AG04449 (cell line): ENCODE data around the gene RIPK1.

Experiments used
- CTCF ChIA-PET: fragments of 350-600 bp; formaldehyde crosslinking; extraction: SDS; loops from one replicate; lab custom pipeline; 2021; ENCODE audit warnings: antibody characterized with exemption; lab: Yijun Ruan, JAX
- POLR2A ChIA-PET: fragments of 400-600, 350-600 bp; formaldehyde crosslinking; extraction: SDS; loops from one replicate; lab custom pipeline; 2020; ENCODE audit warnings: antibody characterized with exemption, inconsistent platforms; lab: Yijun Ruan, JAX
- DNase-seq: peaks from one replicate; pipeline ENCODE4 v3.0.0-alpha.2; 2010; ENCODE audit warnings: low read depth, low spot score
- H3K4me3 ChIP-seq: 2 replicates; pipeline ENCODE4 v1.5.1; 2011; ENCODE audit warnings: low read depth, mild to moderate bottlenecking, control low read depth, low read length
- CTCF ChIP-seq: IDR thresholded peaks from one replicate; pipeline ENCODE4 v1.5.1; 2011; ENCODE audit warnings: mild to moderate bottlenecking, moderate library complexity, low read length, control low read depth, inconsistent platforms; ENCODE audit not compliant: insufficient read depth; ENCODE audit errors: missing control alignments

The RIPK1 gene

GRCh38 chr6:3090013-3090412, 21.7 kb downstream of the RIPK1 start:
- CTCF ChIA-PET: interaction anchor here (1.3 to 1.7 kb wide), 2 partner anchors 26 to 161 kb away, joined by 3 to 4 read pairs; no protein-coding TSS in a partner anchor
- H3K4me3 ChIP-seq: no peak overlapping the region
- no peak for DNase-seq
- POLR2A ChIA-PET: no interaction called here
- TF ChIP-seq CTCF: no peak

GRCh38 chr6:3094815-3095214, 26.5 kb downstream of the RIPK1 start:
- DNase-seq: no peak
- H3K4me3 ChIP-seq: no peak overlapping the region
- no peak for TF ChIP-seq CTCF
- ChIA-PET CTCF (no interaction called here), POLR2A (no interaction called here)

GRCh38 chr6:3102875-3103274, 34.6 kb downstream of the RIPK1 start:
- no peak for TF ChIP-seq CTCF
- ChIA-PET POLR2A (no interaction called here), CTCF (no interaction called here)
- no peak for DNase-seq
- H3K4me3 ChIP-seq: no peak overlapping the region

GRCh38 chr6:3108746-3109414, 40.6 kb downstream of the RIPK1 start:
- CTCF ChIA-PET: interaction anchor here (0.6 to 2.0 kb wide), 6 partner anchors 8 to 143 kb away, joined by 3 to 7 read pairs (median 4); no protein-coding TSS in a partner anchor
- no peak for DNase-seq

GRCh38 chr6:3109761-3110160, 41.5 kb downstream of the RIPK1 start:
- no peak for DNase-seq
- no peak overlapping the region for H3K4me3 ChIP-seq
- ChIA-PET CTCF (interaction anchor here (0.7 to 1.9 kb wide), 5 partner anchors 11 to 183 kb away, joined by 3 to 5 read pairs (median 4); no protein-coding TSS in a partner anchor), POLR2A (no interaction called here)
- no peak for TF ChIP-seq CTCF

More at GRCh38 chr6:3108746-3109414, 40.6 kb downstream of the RIPK1 start:
- POLR2A ChIA-PET: no interaction called here
- no peak overlapping the region for H3K4me3 ChIP-seq
- no peak for TF ChIP-seq CTCF

- CTCF ChIA-PET: interaction anchor here (1.2 kb wide), 1 partner anchor 10 kb away, joined by 3 read pairs; no protein-coding TSS in a partner anchor
- POLR2A ChIA-PET: no interaction called here
- no peak overlapping the region for H3K4me3 ChIP-seq
- no peak for DNase-seq
- no peak for TF ChIP-seq CTCF
Observed at GRCh38 chr6:3114377-3114776, 46.1 kb downstream of the RIPK1 start.
